ENCODE measurements around the gene LRRK2.

DNA sequence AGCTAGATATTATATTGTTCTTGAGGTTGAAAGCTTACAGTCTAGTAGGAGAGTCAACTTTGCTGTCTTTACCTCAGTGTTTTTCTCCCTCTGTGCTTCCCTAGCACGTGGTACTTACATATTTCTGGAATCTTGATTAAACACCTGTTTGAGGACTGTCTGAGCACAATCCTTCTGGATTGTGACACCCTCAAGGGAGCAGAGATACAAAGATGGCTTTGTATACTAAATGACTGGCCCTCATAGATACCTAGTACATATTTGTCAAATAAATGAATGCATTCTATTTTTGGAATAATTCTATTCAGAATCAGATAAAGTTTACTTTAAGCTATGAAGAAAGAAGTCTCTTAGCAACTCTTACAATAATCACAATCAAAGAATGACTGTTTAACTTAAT, 113.3 kb downstream of the LRRK2 start:
- TF ChIP-seq POLR2A (IDR thresholded peaks at IDR 0.05; ENCODE audit: control extremely low read depth in 1 of 2, low read depth in 2 of 2, low read length in 2 of 2): no peak
- no peak for TF ChIP-seq CEBPB (IDR thresholded peaks at IDR 0.05; ENCODE audit: low read depth, low read length)
- TF ChIP-seq BACH1 (IDR thresholded peaks at IDR 0.05; ENCODE audit: low read length): no peak
- no peak for TF ChIP-seq EP300 (IDR thresholded peaks at IDR 0.05; ENCODE audit: borderline replicate concordance in 1 of 2, low read depth in 2 of 2, low read length in 2 of 2)
- TF ChIP-seq SP2 (IDR thresholded peaks at IDR 0.05; ENCODE audit: low read length): no peak
- no peak for TF ChIP-seq GTF2F1 (IDR thresholded peaks at IDR 0.05; ENCODE audit: borderline replicate concordance, low read depth, low read length)
- no peak for TF ChIP-seq SUZ12 (IDR thresholded peaks at IDR 0.05; ENCODE audit: low read length)
- no peak for TF ChIP-seq NANOG (IDR thresholded peaks at IDR 0.05; ENCODE audit: insufficient read depth, low read depth, low read length, poor library complexity, severe bottlenecking)
